Kidney tubule cell (primary cell): Measurements from ENCODE around the gene OR8J1.
"Not testable (repeated sequence)": the region's sequence is repeated elsewhere in the genome, so short reads cannot be mapped to it uniquely, and the experiment has no call there.

Experiments
- DNase-seq: peaks from one replicate; pipeline ENCODE4 v3.0.0-alpha.2; 2018; ENCODE audit warnings: low spot score

The OR8J1 gene, protein sequence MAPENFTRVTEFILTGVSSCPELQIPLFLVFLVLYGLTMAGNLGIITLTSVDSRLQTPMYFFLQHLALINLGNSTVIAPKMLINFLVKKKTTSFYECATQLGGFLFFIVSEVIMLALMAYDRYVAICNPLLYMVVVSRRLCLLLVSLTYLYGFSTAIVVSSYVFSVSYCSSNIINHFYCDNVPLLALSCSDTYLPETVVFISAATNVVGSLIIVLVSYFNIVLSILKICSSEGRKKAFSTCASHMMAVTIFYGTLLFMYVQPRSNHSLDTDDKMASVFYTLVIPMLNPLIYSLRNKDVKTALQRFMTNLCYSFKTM

DNA sequence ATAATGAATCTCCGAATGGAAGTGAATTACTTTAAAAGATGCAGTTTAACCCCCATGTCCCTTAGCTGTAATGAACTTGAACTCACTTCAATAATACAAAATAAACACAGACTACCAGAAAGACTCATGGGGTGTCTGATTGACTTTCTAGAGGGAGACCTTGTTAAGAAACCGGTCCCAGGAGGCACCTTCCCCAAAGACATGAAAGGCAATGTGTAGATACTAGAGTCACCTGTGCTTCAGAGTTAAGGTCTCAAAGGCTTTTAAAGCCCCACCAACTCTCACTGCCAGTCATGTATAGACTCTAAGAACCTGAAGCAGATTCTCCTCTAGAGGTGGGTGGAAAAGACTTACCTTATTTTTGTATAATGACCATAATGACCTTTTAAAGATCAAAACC, at the start of gene OR8J1:
Gene OR8J1 (plus strand): TSS at position 301 of the 400 bp plus-strand sequence. CDS start 5,956 bp downstream, outside the sequence.
- DNase-seq: no peak

DNA sequence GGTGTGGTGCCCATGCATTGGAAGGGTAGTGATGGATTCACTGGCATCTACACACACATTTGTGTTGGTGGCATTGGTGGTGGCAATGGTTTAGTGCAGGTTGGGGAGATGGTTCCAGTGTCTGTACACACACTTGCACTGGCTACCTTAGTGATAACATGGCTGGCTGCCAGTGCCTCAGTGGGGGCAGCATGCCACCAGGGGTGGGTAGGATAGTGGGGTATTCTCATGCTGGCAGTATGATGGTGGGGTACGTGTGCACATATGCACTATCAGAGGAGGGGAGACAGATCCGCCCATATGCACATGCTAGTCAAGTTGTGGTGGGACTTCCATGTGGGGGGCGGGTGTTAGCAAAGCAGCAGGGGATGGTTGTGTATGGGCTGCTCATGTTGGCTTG, 46.3 kb upstream of the OR8J1 start:
- no peak for DNase-seq

DNA sequence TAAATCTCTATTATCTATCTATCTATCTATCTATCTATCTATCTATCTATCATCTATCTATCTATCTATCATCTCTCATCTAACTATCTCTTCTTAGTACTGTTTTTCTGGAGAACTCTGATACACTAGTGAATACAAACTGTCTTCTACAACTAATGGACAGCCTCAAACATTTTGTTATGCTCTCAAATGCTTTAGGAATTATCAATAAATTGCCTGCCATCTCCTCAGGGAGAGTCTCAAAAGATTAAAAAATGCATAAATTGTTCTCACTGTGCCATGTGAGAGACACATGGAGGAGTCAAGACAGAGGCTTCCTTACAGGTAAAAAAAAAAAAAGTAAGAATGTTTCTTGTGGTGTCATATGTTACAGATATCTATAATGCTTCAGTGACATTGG, 39.2 kb upstream of the OR8J1 start, which contains the start of gene OR8K3:
Gene OR8K3 (plus strand): TSS at position 301 of the 400 bp plus-strand sequence. CDS start 3,163 bp downstream, outside the sequence.
- DNase-seq: no peak

DNA sequence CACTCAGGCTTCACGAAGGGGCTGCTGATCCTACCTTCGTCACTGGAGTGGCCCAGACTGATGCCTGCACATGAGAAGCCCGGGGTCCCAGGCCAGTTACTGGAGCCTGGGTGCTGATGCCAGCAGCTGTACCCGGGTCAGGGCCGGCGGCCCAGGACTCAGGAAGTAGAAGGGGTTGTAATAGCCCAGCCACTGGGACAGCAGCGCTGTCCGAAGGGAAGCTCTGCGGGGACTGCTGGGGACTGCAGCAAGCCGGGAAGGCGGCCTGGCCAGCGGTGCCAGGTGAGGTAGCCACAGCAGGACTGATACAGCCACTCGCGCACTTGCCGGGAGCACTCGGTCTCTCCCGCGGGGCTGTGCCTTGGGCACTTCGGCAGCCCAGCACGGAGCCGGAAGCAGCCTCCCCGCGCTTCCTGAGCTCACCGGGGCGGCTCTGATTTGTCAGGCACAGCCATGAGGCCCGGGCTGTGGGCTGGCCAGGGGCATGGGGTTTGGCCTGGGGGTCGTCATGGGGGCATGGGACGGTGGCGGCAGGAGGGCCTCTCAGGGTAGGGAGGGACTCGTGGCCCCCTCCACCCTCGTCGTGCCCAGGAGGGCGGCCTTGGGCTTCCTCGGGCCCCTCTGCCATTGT, 22.1 kb upstream of the OR8J1 start:
- DNase-seq: no peak

DNA sequence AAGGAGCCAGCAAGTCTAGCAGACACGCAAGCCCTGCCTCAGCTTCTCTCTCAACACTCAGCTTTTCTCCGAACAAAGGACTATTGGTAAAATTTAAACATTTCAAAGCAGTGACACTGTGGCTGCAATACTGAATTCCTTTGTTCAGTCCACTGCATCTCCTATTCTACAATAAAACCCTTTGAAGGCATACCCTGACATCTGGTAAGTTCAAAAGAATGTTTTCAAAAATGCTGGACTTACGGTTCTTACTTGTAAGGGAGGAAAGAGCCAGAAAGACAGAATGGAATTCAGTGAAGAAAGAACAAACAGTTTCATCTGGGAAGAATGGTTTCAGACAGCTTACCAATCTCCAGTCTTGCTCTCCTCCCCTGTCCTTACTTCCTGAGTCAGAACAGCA, 20.9 kb upstream of the OR8J1 start:
- no peak for DNase-seq

DNA sequence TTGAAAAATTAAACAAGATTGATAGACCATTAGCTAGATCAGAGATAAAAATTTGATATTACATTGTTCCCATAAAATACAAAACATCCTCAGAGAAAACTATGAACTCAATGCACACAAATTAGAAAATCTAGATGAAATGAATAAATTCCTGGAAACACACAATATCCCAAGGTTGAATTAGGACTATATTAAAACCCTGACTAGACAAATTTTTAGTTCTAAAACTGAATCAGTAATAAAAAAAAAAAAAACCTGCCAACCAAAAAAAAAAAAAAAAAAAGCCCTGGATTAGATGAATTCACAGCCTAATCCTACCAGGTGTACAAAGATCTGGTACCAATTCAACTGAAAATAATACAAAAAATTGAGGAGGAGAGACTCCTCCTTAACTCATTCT, 13.8 kb upstream of the OR8J1 start:
- no peak for DNase-seq

DNA sequence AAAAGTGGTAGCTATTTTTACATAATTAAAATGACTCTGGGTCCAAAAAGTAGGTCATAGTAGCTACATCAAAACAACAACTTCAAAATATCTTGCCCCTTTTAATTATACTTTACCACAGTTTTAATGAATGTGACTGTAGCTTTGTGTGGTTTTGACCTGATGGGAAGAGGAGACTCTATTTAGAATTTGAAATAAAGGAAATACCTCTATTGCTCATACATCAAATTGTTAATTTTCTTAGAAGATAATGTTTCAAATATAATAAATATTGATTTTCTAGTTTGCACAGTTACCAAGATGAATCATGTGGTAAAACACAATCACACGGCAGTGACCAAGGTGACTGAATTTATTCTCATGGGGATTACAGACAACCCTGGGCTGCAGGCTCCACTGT, 8.4 kb upstream of the OR8J1 start, which contains the start of gene OR8K1:
Gene OR8K1 (plus strand): TSS at position 301 of the 400 bp plus-strand sequence. CDS start 0 bp downstream, at position 301.
- no peak for DNase-seq

DNA sequence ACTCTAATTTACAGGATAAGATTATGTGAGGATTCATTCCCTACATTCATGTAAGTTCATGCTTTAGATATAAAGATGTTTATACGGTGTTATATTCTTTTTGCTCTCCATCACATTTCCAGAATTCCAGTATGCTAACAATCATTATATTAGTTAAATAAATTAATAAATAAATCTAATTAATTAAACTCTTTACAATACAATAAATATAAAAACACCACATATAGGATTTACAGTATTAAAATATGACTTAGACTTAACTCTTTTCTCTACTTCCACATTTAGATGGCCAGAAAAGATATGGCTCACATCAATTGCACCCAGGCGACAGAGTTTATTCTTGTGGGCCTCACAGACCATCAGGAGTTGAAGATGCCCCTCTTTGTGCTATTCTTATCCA, 21.2 kb downstream of the OR8J1 start, which contains the start of gene OR8U1:
Gene OR8U1 (plus strand): TSS at position 301 of the 400 bp plus-strand sequence. CDS start 0 bp downstream, at position 301.
- no peak for DNase-seq

DNA sequence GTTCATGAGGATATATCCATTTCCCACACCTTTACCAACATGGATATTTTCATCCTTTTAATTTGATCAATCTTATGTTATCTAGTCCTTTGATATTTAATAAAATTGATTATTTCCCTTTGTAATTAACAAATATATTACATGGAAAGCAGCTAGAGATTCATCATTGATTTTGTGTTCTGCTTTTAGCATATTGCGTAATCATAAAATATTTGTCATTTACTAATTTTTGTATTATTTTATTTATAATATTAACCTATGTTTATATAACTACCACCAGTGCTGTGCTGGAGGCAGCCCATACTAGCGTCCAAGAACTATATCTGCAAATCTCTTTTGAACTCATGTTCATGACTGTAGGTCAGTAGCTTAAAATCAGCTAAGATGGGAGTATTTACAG, 26.0 kb downstream of the OR8J1 start:
- DNase-seq: no peak

DNA sequence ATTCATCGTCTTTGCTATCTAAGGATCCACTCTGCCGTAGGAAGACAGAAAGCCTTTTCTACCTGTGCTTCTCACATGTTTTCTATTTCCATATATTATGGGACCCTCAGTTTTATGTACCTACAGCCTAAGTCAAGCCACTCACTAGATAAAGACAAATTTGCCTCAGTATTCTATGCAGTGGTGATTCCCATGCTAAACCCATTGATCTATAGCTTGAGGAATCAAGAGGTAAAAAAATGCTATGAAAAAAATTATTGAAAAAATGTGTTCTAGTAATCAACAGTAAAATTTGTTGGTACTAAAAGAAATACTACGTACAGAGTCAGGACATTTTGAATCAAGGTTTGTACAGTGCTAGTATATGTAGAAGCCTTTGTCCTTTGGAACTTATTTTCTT, 40.3 kb downstream of the OR8J1 start:
- no peak for DNase-seq

DNA sequence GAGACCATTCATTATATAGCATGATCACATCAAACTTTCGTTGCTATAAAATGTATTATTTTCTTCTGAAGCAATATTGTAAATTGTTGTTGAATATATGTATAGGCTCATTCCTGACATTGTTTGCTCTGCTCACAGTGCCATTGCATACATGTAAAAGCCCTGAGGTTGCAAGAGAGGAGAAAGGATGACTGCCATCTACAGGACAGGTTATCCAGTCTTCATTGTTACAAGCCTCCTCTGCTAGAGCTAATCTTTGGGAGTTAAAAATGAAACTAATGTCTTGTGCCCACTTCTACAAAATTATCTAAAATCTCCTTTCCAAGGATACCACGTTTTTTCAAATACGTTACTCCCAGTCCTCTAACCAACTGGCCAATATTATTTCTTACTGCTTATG, 42.0 kb downstream of the OR8J1 start:
- no peak for DNase-seq

DNA sequence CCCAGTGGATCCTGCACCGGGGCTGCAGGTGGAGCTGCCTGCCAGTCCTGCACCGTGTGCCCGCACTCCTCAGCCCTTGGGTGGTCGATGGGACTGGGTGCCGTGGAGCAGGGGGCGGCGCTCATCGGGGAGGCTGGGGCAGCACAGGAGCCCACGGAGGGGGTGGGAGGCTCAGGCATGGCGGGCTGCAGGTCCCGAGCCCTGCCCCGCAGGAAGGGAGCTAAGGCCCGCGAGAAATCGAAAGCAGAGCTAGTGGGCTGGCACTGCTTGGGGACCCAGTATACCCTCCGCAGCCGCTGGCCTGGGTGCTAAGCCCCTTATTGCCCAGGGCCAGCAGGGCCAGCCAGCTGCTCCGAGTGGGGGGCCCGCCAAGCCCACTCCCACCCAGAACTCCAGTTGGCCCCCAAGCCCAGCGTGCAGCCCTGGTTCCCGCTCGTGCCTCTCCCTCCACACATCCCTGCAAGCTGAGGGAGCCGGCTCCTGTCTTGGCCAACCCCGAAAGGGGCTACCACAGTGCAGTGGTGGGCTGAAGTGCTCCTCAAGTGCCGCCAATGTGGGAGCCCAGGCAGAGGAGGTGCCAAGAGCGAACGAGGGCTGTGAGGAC, 47.9 kb downstream of the OR8J1 start:
- not testable (repeated sequence) for DNase-seq

DNA sequence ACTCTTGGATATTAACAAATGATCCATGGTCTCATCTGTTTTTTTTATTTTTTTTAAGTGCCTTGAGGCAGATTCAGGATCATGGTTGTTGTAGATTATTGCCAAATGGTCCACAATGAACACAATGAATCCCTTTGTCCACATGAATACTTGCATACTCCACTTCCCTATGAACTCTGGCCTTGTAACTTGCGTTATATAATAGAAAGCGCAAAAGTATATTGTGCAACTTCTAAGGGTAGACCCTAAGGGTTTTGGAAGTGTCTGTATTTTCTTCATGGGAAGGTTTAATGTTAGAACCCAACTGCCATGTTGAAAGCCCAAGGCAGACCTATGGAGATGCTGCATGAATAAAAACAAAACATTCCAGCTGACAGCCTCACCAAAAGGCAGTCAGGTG, 50.3 kb downstream of the OR8J1 start:
- no peak for DNase-seq

DNA sequence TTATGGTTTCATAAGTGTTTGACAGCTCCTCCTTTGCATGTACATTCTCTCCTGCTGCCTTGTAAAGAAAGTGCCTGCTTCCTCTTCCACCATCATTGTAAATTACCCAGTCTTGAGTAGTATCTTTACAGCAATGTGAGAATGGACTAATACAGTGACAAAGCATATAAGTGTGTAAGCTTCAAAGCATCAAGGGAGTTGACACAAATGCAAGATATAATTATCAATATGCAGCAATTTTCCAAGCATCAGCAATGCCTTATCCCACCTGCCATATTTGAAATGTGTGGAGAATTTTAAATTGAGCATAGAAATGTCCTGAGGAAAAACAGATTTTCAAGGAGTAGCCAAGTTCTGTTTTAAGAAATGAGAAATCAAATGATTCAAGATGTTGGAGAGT, 56.7 kb downstream of the OR8J1 start:
- DNase-seq: no peak
